Transverse colon (tissue), 4 donors: Measurements from ENCODE around the gene VPS4A. TPM values are rescaled to one million over a fixed set of nuclear protein-coding genes. Genes with fewer than 3 reads are reported as not detected.

Experiments
- DNase-seq: peaks from one replicate; pipeline ENCODE4 v3.0.0-alpha.2; 2019
- H3K27ac ChIP-seq, 4 donors: fragments of 200-600 bp; sonication (generic); 2 replicates each; pipeline ENCODE4 v1.5.1; 2016 to 2018; ENCODE audit warnings: inconsistent platforms in 4 of 4
- H3K27me3 ChIP-seq: fragments of 200-600 bp; sonication (generic); 2 replicates; pipeline ENCODE4 v1.5.1; 2017; ENCODE audit warnings: inconsistent platforms
- H3K36me3 ChIP-seq, 4 donors: fragments of 200-600 bp; sonication (generic); 2 replicates each; pipeline ENCODE4 v1.5.1; 2017 to 2019; ENCODE audit warnings: inconsistent platforms in 4 of 4
- H3K4me1 ChIP-seq, 4 donors: fragments of 200-600 bp; sonication (generic); 2 replicates each; pipeline ENCODE4 v1.5.1; 2017 to 2020; ENCODE audit warnings: inconsistent platforms in 4 of 4
- H3K4me3 ChIP-seq, 4 donors: fragments of 200-600 bp; sonication (generic); 1 replicate in 1 of 4; 2 replicates in 3 of 4; pipeline versions ENCODE4 v1.5.1 to v1.6.1; 2017 to 2019; ENCODE audit warnings: inconsistent platforms in 4 of 4
- H3K9me3 ChIP-seq, 2 donors: fragments of 200-600 bp; sonication (generic); 2 replicates each; pipeline ENCODE4 v1.5.1; 2017 to 2019; ENCODE audit warnings: inconsistent platforms in 2 of 2
- EP300 ChIP-seq: sonication (generic); formaldehyde crosslinking; IDR thresholded peaks from one replicate; pipeline ENCODE4 v1.6.1; 2017; ENCODE audit warnings: antibody characterized with exemption, low read depth
- POLR2A ChIP-seq: fragments of 450-650 bp; IDR thresholded peaks from one replicate; pipeline ENCODE4 v1.6.1; 2016; ENCODE audit warnings: antibody characterized with exemption, mild to moderate bottlenecking, moderate library complexity
- POLR2AphosphoS5 ChIP-seq, 3 donors: sonication (generic); formaldehyde crosslinking; IDR thresholded peaks; one replicate each; pipeline ENCODE4 v1.6.1; 2016; ENCODE audit warnings: antibody characterized with exemption in 3 of 3
- WGBS, 2 donors: methylation state at CpG; one replicate each; pipeline ENCODE4 v1.1.5; 2018; ENCODE audit warnings: low coverage in 1 of 2; 5-methylcytosine and 5-hydroxymethylcytosine counted together
- in situ Hi-C, 4 donors: fragments of 200-750 bp; cut with MboI; loops; one replicate each; pipeline versions ENCODE4 v1.15.0 to v1.15.1; 2017; ENCODE audit warnings: low sequenced_read_pairs in 3 of 4, low pct_ligation_motif_present in 1 of 4, low pct_unique_long_range_greater_than_20kb in 1 of 4
- intact Hi-C: fragments of 100-400 bp; cut with DNase I; formaldehyde crosslinking; loops from one replicate; pipeline ENCODE4 v1.15.1; 2023; ENCODE audit warnings: low total_unique reads
- total RNA-seq, 4 donors: library from RNA; depleted of rRNA; stranded (reverse); fragments of >200 nt; gene quantifications; one replicate each; pipeline ENCODE4 v1.1.0, GENCODE V29; 2016
- TF ChIP-seq, protein P1 (sequence below), 5 experiments: fragments of 200-600 bp in 3 of 5; fragments of 450-650 bp in 2 of 5; sonication (generic) in 3 of 5; IDR thresholded peaks; 1 replicate in 2 of 5; 2 replicates in 3 of 5; pipeline ENCODE4 v1.5.1; 2016 to 2017; ENCODE audit warnings: antibody characterized with exemption in 5 of 5, inconsistent platforms in 3 of 5, mild to moderate bottlenecking in 2 of 5, moderate library complexity in 1 of 5

The VPS4A gene
- total RNA-seq, 4 donors from 2014 or later = 11.9 to 151 (median 42.7) TPM

DNA sequence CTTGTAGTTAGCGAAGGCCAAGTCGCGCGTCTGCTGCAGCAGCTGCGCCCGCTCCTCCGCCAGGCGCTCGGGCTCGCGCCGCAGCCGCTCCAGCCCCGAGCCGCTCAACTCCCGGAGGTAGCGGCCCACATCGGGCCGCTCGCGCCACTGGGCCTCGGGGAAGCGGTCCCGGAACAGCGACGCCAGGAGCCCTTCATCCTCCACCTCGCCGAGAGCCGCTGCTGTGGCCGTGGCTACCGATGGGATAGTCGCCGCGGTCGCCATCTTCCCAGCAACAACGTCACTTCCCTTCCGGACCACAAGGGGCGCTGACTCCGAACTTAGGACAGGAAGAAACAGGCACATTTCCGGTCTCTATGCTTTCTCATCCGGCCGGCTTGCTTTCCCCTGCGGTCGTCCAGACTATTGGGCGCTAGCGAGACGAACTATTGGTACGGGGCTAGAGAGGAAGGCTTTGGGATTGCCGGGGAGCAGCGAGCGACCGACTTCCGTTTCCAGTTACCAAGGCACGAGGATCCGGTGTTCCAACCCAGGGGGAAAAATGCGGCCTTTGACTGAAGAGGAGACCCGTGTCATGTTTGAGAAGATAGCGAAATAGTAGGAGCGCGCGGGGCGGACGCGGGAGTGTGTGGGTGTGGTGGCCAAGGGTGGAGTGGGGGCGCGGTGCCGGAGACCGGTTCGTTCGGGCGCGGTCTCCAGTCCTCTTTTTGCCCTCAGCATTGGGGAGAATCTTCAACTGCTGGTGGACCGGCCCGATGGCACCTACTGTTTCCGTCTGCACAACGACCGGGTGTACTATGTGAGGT lies 28.3 kb downstream of the VPS4A start, which contains the start of the genes COG8 and NIP7:
TSS of gene COG8 (minus strand) at position 276 of the 806 bp plus-strand sequence. CDS start at position 264, 12 bp downstream.
TSS of gene NIP7 (plus strand) at position 484 of the 806 bp plus-strand sequence. CDS start at position 542, 58 bp downstream.
- DNase-seq = peak; percentile 96
- Histone ChIP-seq H3K4me3 (peak within 1 kb of the TSS; percentile 67 to 91 (median 86)), H3K36me3 (peaks cover 0 to 20% (median 9%) of the 10 kb centered on the region in 4 donors), H3K27ac (peak within 1 kb of the TSS; percentile 89 to 95 (median 92)), H3K27me3 (no peaks in the 10 kb centered on the region), H3K9me3 (no peaks in the 10 kb centered on the region), H3K4me1 (peaks cover 17 to 28% (median 21%) of the 10 kb centered on the region in 4 donors)
- TF ChIP-seq, protein P1, sequence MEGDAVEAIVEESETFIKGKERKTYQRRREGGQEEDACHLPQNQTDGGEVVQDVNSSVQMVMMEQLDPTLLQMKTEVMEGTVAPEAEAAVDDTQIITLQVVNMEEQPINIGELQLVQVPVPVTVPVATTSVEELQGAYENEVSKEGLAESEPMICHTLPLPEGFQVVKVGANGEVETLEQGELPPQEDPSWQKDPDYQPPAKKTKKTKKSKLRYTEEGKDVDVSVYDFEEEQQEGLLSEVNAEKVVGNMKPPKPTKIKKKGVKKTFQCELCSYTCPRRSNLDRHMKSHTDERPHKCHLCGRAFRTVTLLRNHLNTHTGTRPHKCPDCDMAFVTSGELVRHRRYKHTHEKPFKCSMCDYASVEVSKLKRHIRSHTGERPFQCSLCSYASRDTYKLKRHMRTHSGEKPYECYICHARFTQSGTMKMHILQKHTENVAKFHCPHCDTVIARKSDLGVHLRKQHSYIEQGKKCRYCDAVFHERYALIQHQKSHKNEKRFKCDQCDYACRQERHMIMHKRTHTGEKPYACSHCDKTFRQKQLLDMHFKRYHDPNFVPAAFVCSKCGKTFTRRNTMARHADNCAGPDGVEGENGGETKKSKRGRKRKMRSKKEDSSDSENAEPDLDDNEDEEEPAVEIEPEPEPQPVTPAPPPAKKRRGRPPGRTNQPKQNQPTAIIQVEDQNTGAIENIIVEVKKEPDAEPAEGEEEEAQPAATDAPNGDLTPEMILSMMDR (IDR thresholded peaks at IDR 0.05) = peak; percentile 78 to 98 (median 92)
- TF ChIP-seq POLR2AphosphoS5 (IDR thresholded peaks at IDR 0.05) (peak; percentile 72 to 86 (median 80)), POLR2A (peak; percentile 69), EP300 (no peak)
- intact Hi-C loops (no loop called here), in situ Hi-C loops (no loop called here)
- 0% methylated on average over 21 to 73 of the region's 77 CpGs for whole genome bisulfite sequencing, 2 donors

DNA sequence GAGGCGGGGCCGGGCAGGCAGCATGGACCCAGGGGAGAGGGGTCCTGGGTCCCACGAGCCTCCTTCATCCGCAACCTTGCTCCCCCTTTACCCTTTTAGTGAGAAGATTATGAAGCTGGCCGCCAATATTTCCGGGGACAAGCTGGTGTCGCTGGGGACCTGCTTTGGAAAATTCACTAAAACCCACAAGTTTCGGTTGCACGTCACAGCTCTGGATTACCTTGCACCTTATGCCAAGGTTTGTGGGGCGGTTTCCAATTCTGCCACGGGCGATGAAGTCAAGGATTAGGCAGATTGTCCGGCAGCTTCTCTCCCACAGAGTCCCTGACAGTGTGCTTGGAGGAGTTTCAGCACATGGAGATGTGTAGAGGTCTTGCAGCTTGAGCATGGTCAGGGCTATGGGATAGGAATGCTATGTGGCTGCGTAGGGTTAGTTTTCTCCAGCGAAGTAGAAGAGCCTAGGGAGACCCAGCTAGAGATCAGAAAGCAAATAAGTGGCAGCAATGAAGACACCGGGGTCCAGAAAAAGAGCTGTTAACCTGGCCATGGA lies 29.0 kb downstream of the VPS4A start:
- intact Hi-C loops = no loop called here
- no peaks in the 10 kb centered on the region for H3K9me3 ChIP-seq
- peak overlapping the region; percentile 63 to 91 (median 75) for H3K4me3 ChIP-seq
- TF ChIP-seq, protein P1 (IDR thresholded peaks at IDR 0.05) = no peak
- TF ChIP-seq POLR2AphosphoS5 (IDR thresholded peaks at IDR 0.05) = no peak
- no peak for TF ChIP-seq POLR2A
- no peak for TF ChIP-seq EP300
- peaks cover 17 to 28% (median 21%) of the 10 kb centered on the region in 4 donors for H3K4me1 ChIP-seq
- H3K27ac ChIP-seq = peak overlapping the region; percentile 89 to 95 (median 92)
- WGBS, 2 donors = 6 to 13% methylated on average over 5 to 16 of the region's 16 CpGs
- H3K36me3 ChIP-seq = peaks cover 0 to 13% (median 5%) of the 10 kb centered on the region in 4 donors
- in situ Hi-C loops = no loop called here
- H3K27me3 ChIP-seq = no peaks in the 10 kb centered on the region
- no peak for DNase-seq

DNA sequence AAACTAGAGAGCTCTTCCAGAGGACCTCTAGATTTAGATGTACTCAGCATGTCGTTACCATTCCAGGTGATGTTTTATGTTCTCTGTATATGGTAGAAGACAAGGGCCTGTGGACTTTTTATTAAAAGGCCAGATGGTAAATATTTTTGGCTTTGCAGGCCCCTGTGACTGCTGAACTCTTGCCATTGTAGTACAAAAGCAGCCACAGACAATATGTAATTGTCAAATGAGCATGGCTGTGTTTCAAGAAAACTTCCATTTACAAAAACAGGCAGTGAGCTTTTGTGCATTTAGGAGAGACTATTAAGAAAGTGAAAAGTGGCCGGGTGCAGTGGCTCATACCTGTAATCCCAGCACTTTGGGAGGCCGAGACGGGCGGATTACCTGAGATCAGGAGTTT lies 33.0 kb downstream of the VPS4A start:
- Histone ChIP-seq H3K36me3 (peaks cover 0 to 10% (median under 1%) of the 10 kb centered on the region in 4 donors), H3K9me3 (no peaks in the 10 kb centered on the region), H3K27ac (no peak overlapping the region), H3K27me3 (no peaks in the 10 kb centered on the region), H3K4me1 (peaks cover 9 to 13% (median 10%) of the 10 kb centered on the region in 4 donors), H3K4me3 (no peak overlapping the region)
- WGBS, 2 donors = 90 to 100% methylated on average over 1 to 5 of the region's 5 CpGs
- DNase-seq = no peak
- in situ Hi-C loops = no loop called here
- TF ChIP-seq, protein P1 (IDR thresholded peaks at IDR 0.05) = no peak
- TF ChIP-seq EP300 (no peak), POLR2A (no peak), POLR2AphosphoS5 (IDR thresholded peaks at IDR 0.05) (no peak)
- intact Hi-C loops = no loop called here

DNA sequence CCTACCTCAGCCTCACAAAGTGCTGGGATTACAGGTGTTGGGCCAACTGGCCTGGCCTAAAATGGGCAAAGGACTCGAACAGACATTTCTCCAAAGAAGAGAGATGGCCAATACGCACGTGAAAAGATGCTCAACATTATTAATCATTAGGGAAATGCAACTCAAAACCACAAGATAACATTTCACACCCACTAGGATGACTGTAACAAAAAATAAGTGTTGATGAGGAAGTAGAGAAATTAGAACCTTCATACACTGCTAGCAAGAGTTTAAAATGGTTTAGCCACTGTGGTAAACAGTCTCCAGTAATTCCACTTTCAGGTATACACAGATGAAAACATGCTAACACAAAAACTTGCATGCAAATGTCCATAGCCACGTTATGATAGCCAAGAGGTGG lies 34.8 kb downstream of the VPS4A start:
- no peak for DNase-seq
- intact Hi-C loops (no loop called here), in situ Hi-C loops (no loop called here)
- Histone ChIP-seq H3K4me3 (no peak overlapping the region), H3K4me1 (peaks cover 2 to 3% (median 2%) of the 10 kb centered on the region in 4 donors), H3K27ac (no peak overlapping the region), H3K9me3 (no peaks in the 10 kb centered on the region), H3K27me3 (no peaks in the 10 kb centered on the region), H3K36me3 (peaks cover 0 to 10% (median under 1%) of the 10 kb centered on the region in 4 donors)
- TF ChIP-seq, protein P1 (IDR thresholded peaks at IDR 0.05) = no peak
- no peak for TF ChIP-seq POLR2A
- WGBS, 2 donors = 70% methylated on average over 4 of the region's 4 CpGs
